Liver (tissue), 9 donors: ENCODE data around the gene TAOK2. TPM values are rescaled to one million over a fixed set of nuclear protein-coding genes. Genes with fewer than 3 reads are reported as not detected.

ENCODE experiments used
- DNase-seq: peaks from one replicate; pipeline ENCODE4 v3.0.0-alpha.2; 2017; ENCODE audit warnings: low spot score
- H3K27ac ChIP-seq, 2 donors: one replicate each; pipeline ENCODE4 v1.7.0; 2013; ENCODE audit warnings: inconsistent platforms in 2 of 2, low read length in 2 of 2, control low read depth in 1 of 2, low read depth in 1 of 2, mild to moderate bottlenecking in 1 of 2
- H3K27me3 ChIP-seq, 4 donors: one replicate each; pipeline versions ENCODE4 v1.6.1 to v1.7.0; 2013; ENCODE audit warnings: low read length in 3 of 4, inconsistent platforms in 1 of 4, mild to moderate bottlenecking in 1 of 4, moderate library complexity in 1 of 4; ENCODE audit not compliant: control insufficient read depth in 4 of 4, insufficient read depth in 4 of 4
- H3K36me3 ChIP-seq, 4 donors: one replicate each; pipeline versions ENCODE4 v1.6.1 to v1.7.0; 2013; ENCODE audit warnings: low read length in 3 of 4, mild to moderate bottlenecking in 3 of 4, low read depth in 1 of 4, moderate library complexity in 1 of 4; ENCODE audit not compliant: control insufficient read depth in 4 of 4, insufficient read depth in 3 of 4
- H3K4me1 ChIP-seq, 4 donors: one replicate each; pipeline versions ENCODE4 v1.6.1 to v1.7.0; 2013; ENCODE audit warnings: low read length in 3 of 4, mild to moderate bottlenecking in 3 of 4, moderate library complexity in 1 of 4; ENCODE audit not compliant: control insufficient read depth in 4 of 4, insufficient read depth in 4 of 4
- H3K4me3 ChIP-seq, 3 donors: one replicate each; pipeline versions ENCODE4 v1.6.1 to v1.7.0; 2013; ENCODE audit warnings: low read length in 3 of 3, control low read depth in 1 of 3, low read depth in 1 of 3, mild to moderate bottlenecking in 1 of 3
- H3K9ac ChIP-seq, 2 donors: one replicate each; pipeline ENCODE4 v1.7.0; 2013; ENCODE audit warnings: low read length in 2 of 2, mild to moderate bottlenecking in 2 of 2, moderate library complexity in 2 of 2, control low read depth in 1 of 2, low read depth in 1 of 2
- H3K9me3 ChIP-seq, 4 donors: one replicate each; pipeline versions ENCODE4 v1.6.1 to v1.7.0; 2013; ENCODE audit warnings: low read length in 3 of 4; ENCODE audit not compliant: control insufficient read depth in 4 of 4
- EGR1 ChIP-seq, 2 donors: IDR thresholded peaks; 2 replicates each; pipeline ENCODE4 v1.6.1; 2016 to 2018; ENCODE audit warnings: antibody characterized with exemption in 2 of 2, low read depth in 2 of 2
- FOXA1 ChIP-seq: IDR thresholded peaks from 2 replicates; pipeline ENCODE4 v1.6.1; 2016; ENCODE audit warnings: antibody characterized with exemption
- FOXA2 ChIP-seq: IDR thresholded peaks from 2 replicates; pipeline ENCODE4 v1.6.1; 2016; ENCODE audit warnings: antibody characterized with exemption
- GABPA ChIP-seq, 2 donors: IDR thresholded peaks in 1 of 2; conservative IDR thresholded peaks in 1 of 2; 2 replicates each; pipeline ENCODE4 v1.6.1; 2016; ENCODE audit warnings: antibody characterized with exemption in 2 of 2, mild to moderate bottlenecking in 1 of 2, moderate library complexity in 1 of 2
- HNF4A ChIP-seq, 2 donors: conservative IDR thresholded peaks; 2 replicates each; pipeline ENCODE4 v1.6.1; 2016; ENCODE audit warnings: antibody characterized with exemption in 2 of 2, mild to moderate bottlenecking in 2 of 2
- HNF4G ChIP-seq: IDR thresholded peaks from 2 replicates; pipeline ENCODE4 v1.6.1; 2016; ENCODE audit warnings: antibody characterized with exemption
- JUND ChIP-seq, 2 donors: IDR thresholded peaks; 2 replicates each; pipeline ENCODE4 v1.6.1; 2016; ENCODE audit warnings: antibody characterized with exemption in 2 of 2
- NR2F2 ChIP-seq: IDR thresholded peaks from 2 replicates; pipeline ENCODE4 v1.6.1; 2016; ENCODE audit warnings: antibody characterized with exemption
- RAD21 ChIP-seq, 2 donors: IDR thresholded peaks; 2 replicates each; pipeline ENCODE4 v1.6.1; 2016; ENCODE audit warnings: antibody characterized with exemption in 2 of 2, mild to moderate bottlenecking in 2 of 2
- RXRA ChIP-seq, 2 donors: IDR thresholded peaks; 2 replicates each; pipeline ENCODE4 v1.6.1; 2017 to 2018; ENCODE audit warnings: antibody characterized with exemption in 2 of 2, mild to moderate bottlenecking in 1 of 2
- SP1 ChIP-seq: IDR thresholded peaks from 2 replicates; pipeline ENCODE4 v1.6.1; 2018; ENCODE audit warnings: antibody characterized with exemption, mild to moderate bottlenecking
- TAF1 ChIP-seq: conservative IDR thresholded peaks from 2 replicates; pipeline ENCODE4 v1.6.1; 2016; ENCODE audit warnings: antibody characterized with exemption, mild to moderate bottlenecking
- YY1 ChIP-seq: IDR thresholded peaks from 2 replicates; pipeline ENCODE4 v1.6.1; 2016; ENCODE audit warnings: antibody characterized with exemption, mild to moderate bottlenecking
- WGBS: extraction: QIAGEN DNeasy Blood & Tissue Kit; methylation state at CpG from one replicate; pipeline ENCODE4 v1.1.7; 2013; 5-methylcytosine and 5-hydroxymethylcytosine counted together
- polyA plus RNA-seq, 2 donors: library from polyadenylated mRNA; stranded (reverse) in 1 of 2; unstranded in 1 of 2; fragments of 200-250 nt in 1 of 2; fragments of >200 nt in 1 of 2; fragmentation: Nextera tagmentation in 1 of 2; extraction: Ambion mirVana in 1 of 2; gene quantifications; one replicate each; pipeline versions ENCODE4 v1.2.1 to v1.2.3, GENCODE V29; 2013 to 2015
- total RNA-seq, 2 donors: library from RNA; depleted of rRNA; stranded (reverse); fragments of >200 nt; gene quantifications; one replicate each; pipeline ENCODE4 v1.2.3, GENCODE V29; 2014
- TF ChIP-seq, protein P1 (sequence below): IDR thresholded peaks from 2 replicates; pipeline ENCODE4 v1.6.1; 2016; ENCODE audit warnings: antibody characterized with exemption, mild to moderate bottlenecking
- TF ChIP-seq, protein P2 (sequence below): fragments of 150-350 bp; IDR thresholded peaks from 2 replicates; pipeline ENCODE4 v1.5.1; 2017; ENCODE audit warnings: improper control_type of control experiment, low read depth, low read length; ENCODE audit not compliant: missing input control
- TF ChIP-seq, protein P3 (sequence below): IDR thresholded peaks from 2 replicates; pipeline ENCODE4 v1.6.1; 2016; ENCODE audit warnings: antibody characterized with exemption
- TF ChIP-seq, protein P4 (sequence below): IDR thresholded peaks from 2 replicates; pipeline ENCODE4 v1.6.1; 2016; ENCODE audit warnings: antibody characterized with exemption
- TF ChIP-seq, protein P5 (sequence below): IDR thresholded peaks from 2 replicates; pipeline ENCODE4 v1.6.1; 2016; ENCODE audit warnings: antibody characterized with exemption
- donor health status: healthy.
- donor health status: healthy.
- donor health status: healthy.
- donor health status: healthy.
- donor health status: healthy.

The TAOK2 gene
- total and polyA plus RNA-seq, 4 donors, result 2.2 to 27.9 (median 16.0) TPM

DNA sequence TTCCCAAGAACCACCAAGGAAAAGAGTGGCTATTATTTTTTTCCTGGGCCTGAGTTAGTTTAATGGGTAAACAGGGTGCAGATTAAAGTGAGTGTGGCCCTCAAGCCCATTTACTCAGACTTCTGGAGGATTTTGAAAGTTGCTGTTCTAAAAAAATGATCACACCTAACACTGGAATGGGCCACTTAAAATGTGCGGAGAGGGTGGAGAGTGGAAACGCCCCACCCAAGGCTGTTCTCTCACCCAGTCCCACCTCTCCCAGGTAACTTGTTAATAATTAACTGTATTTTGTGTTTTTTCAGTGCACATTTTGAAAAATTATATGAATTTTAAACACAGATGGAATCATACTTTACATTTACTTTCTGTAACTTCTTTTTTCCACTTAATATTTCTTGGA, 16.4 kb downstream of the TAOK2 start:
- 80% methylated on average over 2 of the region's 2 CpGs for WGBS
- DNase-seq, result no peak
- no peak overlapping the region for H3K27ac ChIP-seq
- no peaks in the 10 kb centered on the region for H3K27me3 ChIP-seq
- TF ChIP-seq SP1 (no peak), NR2F2 (no peak), JUND (IDR thresholded peaks at IDR 0.05) (no peak), RAD21 (IDR thresholded peaks at IDR 0.05) (no peak), EGR1 (IDR thresholded peaks at IDR 0.05; ENCODE audit: low read depth in 2 of 2) (no peak), TAF1 (no peak), HNF4G (no peak), RXRA (IDR thresholded peaks at IDR 0.05) (no peak), FOXA1 (no peak), YY1 (no peak), FOXA2 (no peak), GABPA (IDR thresholded peaks at IDR 0.05 in 1 of 2, conservative IDR thresholded peaks at IDR 0.05 in 1 of 2) (no peak), HNF4A (conservative IDR thresholded peaks at IDR 0.05) (no peak)
- TF ChIP-seq, protein P1, sequence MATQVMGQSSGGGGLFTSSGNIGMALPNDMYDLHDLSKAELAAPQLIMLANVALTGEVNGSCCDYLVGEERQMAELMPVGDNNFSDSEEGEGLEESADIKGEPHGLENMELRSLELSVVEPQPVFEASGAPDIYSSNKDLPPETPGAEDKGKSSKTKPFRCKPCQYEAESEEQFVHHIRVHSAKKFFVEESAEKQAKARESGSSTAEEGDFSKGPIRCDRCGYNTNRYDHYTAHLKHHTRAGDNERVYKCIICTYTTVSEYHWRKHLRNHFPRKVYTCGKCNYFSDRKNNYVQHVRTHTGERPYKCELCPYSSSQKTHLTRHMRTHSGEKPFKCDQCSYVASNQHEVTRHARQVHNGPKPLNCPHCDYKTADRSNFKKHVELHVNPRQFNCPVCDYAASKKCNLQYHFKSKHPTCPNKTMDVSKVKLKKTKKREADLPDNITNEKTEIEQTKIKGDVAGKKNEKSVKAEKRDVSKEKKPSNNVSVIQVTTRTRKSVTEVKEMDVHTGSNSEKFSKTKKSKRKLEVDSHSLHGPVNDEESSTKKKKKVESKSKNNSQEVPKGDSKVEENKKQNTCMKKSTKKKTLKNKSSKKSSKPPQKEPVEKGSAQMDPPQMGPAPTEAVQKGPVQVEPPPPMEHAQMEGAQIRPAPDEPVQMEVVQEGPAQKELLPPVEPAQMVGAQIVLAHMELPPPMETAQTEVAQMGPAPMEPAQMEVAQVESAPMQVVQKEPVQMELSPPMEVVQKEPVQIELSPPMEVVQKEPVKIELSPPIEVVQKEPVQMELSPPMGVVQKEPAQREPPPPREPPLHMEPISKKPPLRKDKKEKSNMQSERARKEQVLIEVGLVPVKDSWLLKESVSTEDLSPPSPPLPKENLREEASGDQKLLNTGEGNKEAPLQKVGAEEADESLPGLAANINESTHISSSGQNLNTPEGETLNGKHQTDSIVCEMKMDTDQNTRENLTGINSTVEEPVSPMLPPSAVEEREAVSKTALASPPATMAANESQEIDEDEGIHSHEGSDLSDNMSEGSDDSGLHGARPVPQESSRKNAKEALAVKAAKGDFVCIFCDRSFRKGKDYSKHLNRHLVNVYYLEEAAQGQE, result no peak
- TF ChIP-seq, protein P2, sequence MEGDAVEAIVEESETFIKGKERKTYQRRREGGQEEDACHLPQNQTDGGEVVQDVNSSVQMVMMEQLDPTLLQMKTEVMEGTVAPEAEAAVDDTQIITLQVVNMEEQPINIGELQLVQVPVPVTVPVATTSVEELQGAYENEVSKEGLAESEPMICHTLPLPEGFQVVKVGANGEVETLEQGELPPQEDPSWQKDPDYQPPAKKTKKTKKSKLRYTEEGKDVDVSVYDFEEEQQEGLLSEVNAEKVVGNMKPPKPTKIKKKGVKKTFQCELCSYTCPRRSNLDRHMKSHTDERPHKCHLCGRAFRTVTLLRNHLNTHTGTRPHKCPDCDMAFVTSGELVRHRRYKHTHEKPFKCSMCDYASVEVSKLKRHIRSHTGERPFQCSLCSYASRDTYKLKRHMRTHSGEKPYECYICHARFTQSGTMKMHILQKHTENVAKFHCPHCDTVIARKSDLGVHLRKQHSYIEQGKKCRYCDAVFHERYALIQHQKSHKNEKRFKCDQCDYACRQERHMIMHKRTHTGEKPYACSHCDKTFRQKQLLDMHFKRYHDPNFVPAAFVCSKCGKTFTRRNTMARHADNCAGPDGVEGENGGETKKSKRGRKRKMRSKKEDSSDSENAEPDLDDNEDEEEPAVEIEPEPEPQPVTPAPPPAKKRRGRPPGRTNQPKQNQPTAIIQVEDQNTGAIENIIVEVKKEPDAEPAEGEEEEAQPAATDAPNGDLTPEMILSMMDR, result no peak
- TF ChIP-seq, protein P3, sequence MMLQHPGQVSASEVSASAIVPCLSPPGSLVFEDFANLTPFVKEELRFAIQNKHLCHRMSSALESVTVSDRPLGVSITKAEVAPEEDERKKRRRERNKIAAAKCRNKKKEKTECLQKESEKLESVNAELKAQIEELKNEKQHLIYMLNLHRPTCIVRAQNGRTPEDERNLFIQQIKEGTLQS, result no peak
- TF ChIP-seq, protein P4, sequence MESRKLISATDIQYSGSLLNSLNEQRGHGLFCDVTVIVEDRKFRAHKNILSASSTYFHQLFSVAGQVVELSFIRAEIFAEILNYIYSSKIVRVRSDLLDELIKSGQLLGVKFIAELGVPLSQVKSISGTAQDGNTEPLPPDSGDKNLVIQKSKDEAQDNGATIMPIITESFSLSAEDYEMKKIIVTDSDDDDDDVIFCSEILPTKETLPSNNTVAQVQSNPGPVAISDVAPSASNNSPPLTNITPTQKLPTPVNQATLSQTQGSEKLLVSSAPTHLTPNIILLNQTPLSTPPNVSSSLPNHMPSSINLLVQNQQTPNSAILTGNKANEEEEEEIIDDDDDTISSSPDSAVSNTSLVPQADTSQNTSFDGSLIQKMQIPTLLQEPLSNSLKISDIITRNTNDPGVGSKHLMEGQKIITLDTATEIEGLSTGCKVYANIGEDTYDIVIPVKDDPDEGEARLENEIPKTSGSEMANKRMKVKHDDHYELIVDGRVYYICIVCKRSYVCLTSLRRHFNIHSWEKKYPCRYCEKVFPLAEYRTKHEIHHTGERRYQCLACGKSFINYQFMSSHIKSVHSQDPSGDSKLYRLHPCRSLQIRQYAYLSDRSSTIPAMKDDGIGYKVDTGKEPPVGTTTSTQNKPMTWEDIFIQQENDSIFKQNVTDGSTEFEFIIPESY, result no peak
- TF ChIP-seq, protein P5, sequence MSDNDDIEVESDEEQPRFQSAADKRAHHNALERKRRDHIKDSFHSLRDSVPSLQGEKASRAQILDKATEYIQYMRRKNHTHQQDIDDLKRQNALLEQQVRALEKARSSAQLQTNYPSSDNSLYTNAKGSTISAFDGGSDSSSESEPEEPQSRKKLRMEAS, result no peak
- H3K36me3 ChIP-seq, result peaks cover 20 to 74% (median 37%) of the 10 kb centered on the region in 4 donors
- H3K4me3 ChIP-seq, result no peak overlapping the region
- H3K9ac ChIP-seq, result no peak overlapping the region
- no peaks in the 10 kb centered on the region for H3K9me3 ChIP-seq
- peaks cover 2 to 13% (median 8%) of the 10 kb centered on the region in 4 donors for H3K4me1 ChIP-seq
